Progenitor cell of endocrine pancreas (in vitro differentiated cells): Measurements from ENCODE around the gene LHX2. TPM values are rescaled to one million over a fixed set of nuclear protein-coding genes. Genes with fewer than 3 reads are reported as not detected.

Experiments used
- DNase-seq: peaks from one replicate; pipeline ENCODE4 v3.0.0; 2021; ENCODE audit warnings: low spot score; ENCODE audit not compliant: unreplicated experiment
- H3K27ac Mint-ChIP-seq: 2 replicates; pipeline ENCODE4 v1.8.0; 2021; ENCODE audit warnings: mild to moderate bottlenecking, moderate library complexity, mixed read lengths
- H3K27me3 Mint-ChIP-seq: 2 replicates; pipeline ENCODE4 v1.8.0; 2021; ENCODE audit warnings: mixed read lengths
- H3K36me3 Mint-ChIP-seq: 2 replicates; pipeline ENCODE4 v1.8.0; 2022; ENCODE audit warnings: mixed read lengths; ENCODE audit not compliant: insufficient read depth
- H3K4me1 Mint-ChIP-seq: 2 replicates; pipeline ENCODE4 v1.8.0; 2021; ENCODE audit warnings: low read depth, mixed read lengths
- H3K4me3 Mint-ChIP-seq: 2 replicates; pipeline ENCODE4 v1.8.0; 2021; ENCODE audit warnings: low read depth, mild to moderate bottlenecking, moderate library complexity, mixed read lengths
- H3K9me3 Mint-ChIP-seq: 2 replicates; pipeline ENCODE4 v1.8.0; 2021; ENCODE audit warnings: low read depth, mixed read lengths
- total RNA-seq: library from RNA; stranded (reverse); gene quantifications from 2 replicates; pipeline ENCODE4 v1.2.1, GENCODE V29; 2021
- TF ChIP-seq, protein P1 (sequence below): fragments of 200-600 bp; sonication (generic); IDR thresholded peaks from one replicate; pipeline ENCODE4 v1.5.0; 2021; ENCODE audit warnings: antibody characterized with exemption, mild to moderate bottlenecking; ENCODE audit not compliant: unreplicated experiment

Gene LHX2
- total RNA-seq, 1 donor from 2014 or later = not detected

DNA sequence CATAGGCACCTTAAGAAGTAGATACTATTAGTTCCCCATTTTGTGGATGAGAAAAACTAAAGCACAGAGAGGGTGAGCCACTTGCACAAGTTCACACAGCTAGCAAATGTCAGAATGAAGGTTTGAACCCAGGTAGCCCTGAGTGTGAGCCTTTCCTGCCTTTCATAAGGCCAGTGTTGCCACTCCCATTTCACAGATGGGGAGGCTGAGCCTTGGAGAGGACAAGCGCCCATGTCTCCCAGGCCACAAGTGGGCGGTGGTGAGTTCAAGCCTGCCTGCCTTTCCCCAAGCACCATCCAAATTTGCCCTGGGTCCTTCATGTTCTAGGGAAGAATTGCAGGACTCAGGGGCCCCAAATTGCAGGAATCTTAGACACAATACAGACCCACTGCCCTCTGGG lies 50.6 kb downstream of the LHX2 start:
- Mint-ChIP-seq H3K4me3 (no peak overlapping the region), H3K27ac (no peak overlapping the region), H3K9me3 (no peaks in the 10 kb centered on the region), H3K36me3 (no peaks in the 10 kb centered on the region), H3K27me3 (peaks cover 35% of the 10 kb centered on the region), H3K4me1 (no peaks in the 10 kb centered on the region)
- TF ChIP-seq, protein P1, sequence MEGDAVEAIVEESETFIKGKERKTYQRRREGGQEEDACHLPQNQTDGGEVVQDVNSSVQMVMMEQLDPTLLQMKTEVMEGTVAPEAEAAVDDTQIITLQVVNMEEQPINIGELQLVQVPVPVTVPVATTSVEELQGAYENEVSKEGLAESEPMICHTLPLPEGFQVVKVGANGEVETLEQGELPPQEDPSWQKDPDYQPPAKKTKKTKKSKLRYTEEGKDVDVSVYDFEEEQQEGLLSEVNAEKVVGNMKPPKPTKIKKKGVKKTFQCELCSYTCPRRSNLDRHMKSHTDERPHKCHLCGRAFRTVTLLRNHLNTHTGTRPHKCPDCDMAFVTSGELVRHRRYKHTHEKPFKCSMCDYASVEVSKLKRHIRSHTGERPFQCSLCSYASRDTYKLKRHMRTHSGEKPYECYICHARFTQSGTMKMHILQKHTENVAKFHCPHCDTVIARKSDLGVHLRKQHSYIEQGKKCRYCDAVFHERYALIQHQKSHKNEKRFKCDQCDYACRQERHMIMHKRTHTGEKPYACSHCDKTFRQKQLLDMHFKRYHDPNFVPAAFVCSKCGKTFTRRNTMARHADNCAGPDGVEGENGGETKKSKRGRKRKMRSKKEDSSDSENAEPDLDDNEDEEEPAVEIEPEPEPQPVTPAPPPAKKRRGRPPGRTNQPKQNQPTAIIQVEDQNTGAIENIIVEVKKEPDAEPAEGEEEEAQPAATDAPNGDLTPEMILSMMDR = no peak
- DNase-seq = no peak

DNA sequence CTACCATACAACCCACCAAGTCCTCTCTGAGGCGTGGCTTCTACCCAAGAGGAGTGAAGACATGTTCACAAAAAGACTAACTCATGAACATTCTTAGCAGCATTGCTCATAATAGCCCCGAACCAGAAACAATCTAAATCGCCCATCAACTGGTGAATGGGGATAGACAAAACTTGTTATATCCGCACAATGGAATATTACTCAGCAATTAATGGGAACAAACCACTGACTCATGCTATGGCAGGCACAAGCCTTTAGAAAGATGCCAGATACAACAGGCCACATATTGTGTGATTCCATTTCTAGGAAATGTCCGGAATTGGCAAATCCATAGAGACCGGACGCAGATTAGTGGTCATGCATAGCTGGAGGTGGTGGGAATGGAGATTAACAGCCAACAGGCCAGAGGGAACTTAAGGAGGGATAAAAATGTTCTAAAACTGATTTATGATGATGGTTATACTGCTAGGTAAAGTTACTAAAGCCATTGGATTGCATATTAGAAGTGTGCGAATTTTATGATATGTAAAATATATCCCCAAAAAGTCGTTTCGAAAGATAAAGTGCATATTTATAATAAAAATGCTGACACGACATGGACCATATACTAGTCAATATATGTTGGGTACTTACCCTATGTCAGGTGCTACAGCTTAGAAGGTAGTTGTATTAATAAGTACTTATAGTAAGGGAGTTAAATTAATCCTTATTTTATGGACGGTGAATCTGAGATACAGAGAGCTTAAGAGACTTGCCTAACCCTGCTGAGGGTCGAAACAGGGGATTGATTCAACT lies 55.4 kb downstream of the LHX2 start:
- Mint-ChIP-seq H3K27me3 (peaks cover 24% of the 10 kb centered on the region), H3K9me3 (peaks cover 3% of the 10 kb centered on the region), H3K4me1 (no peaks in the 10 kb centered on the region), H3K36me3 (no peaks in the 10 kb centered on the region), H3K4me3 (no peak overlapping the region), H3K27ac (no peak overlapping the region)
- TF ChIP-seq, protein P1 = no peak
- no peak for DNase-seq

DNA sequence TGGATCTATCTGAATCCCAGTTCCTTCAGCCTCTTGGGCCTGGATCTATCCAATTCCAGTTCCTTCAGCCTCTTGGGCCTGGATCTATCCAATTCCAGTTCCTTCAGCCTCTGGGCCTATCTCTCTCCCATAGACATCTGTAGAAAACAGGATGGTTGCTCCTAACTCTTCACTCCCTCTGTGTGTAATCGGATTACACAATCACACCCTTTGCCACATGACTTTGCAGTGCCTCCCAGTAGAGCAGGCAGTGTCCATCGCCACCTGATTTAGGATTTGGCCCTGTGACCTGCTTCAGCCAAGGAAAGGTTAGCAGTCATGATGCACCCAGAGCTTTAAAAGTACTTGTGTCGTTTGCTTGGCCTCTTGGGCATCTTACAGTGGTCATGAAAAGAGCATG lies 56.7 kb downstream of the LHX2 start:
- Mint-ChIP-seq H3K9me3 (peaks cover 3% of the 10 kb centered on the region), H3K4me3 (no peak overlapping the region), H3K36me3 (no peaks in the 10 kb centered on the region), H3K27ac (no peak overlapping the region), H3K4me1 (no peaks in the 10 kb centered on the region), H3K27me3 (peaks cover 35% of the 10 kb centered on the region)
- no peak for DNase-seq
- TF ChIP-seq, protein P1 = no peak

DNA sequence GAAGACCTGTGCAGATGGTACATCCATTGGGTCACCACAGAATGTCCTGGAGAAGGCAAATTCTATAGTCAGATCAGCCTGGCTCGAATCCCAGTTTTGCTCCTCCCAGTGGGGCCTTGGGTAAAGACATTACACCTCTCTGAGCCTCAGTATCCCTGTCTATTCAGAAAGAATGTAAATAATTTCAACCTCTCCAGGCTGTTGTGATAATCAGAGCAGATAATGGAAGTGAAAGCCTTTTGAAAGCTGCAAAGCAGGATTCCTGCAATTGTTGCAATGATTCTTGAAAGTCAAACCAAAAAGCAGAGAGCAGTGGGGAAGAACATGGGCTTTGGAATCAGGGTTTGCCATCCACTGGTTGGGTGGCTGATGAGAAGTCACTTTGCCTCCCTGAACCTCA lies 63.2 kb downstream of the LHX2 start:
- H3K9me3 Mint-ChIP-seq = no peaks in the 10 kb centered on the region
- no peak overlapping the region for H3K27ac Mint-ChIP-seq
- peaks cover 33% of the 10 kb centered on the region for H3K27me3 Mint-ChIP-seq
- TF ChIP-seq, protein P1 = no peak
- no peaks in the 10 kb centered on the region for H3K36me3 Mint-ChIP-seq
- H3K4me3 Mint-ChIP-seq = no peak overlapping the region
- DNase-seq = no peak
- H3K4me1 Mint-ChIP-seq = no peaks in the 10 kb centered on the region

DNA sequence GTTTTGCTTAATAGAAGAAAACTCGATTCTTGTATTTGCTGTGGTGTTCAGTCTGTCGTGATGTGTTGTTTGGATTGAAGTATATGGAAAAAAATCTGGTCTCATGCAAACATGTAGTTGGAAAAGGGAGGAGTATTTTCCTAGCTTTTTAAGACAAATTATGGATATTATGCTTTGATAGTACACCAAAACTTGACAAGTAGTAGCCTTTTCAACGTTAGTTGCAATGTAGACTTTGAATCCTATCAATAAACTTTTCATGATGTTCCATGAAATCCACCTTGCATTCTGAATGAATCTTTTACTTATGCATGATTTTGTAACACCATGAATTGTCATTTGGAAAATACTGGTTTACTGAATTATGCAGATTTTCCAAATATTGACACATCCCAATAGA lies 64.2 kb downstream of the LHX2 start:
- no peaks in the 10 kb centered on the region for H3K4me1 Mint-ChIP-seq
- no peaks in the 10 kb centered on the region for H3K36me3 Mint-ChIP-seq
- TF ChIP-seq, protein P1 = no peak
- H3K27ac Mint-ChIP-seq = no peak overlapping the region
- no peak overlapping the region for H3K4me3 Mint-ChIP-seq
- H3K9me3 Mint-ChIP-seq = no peaks in the 10 kb centered on the region
- H3K27me3 Mint-ChIP-seq = peaks cover 28% of the 10 kb centered on the region
- DNase-seq = no peak
